Measurements from ENCODE around the gene AHRR.
"Not testable (repeated sequence)": the region's sequence is repeated elsewhere in the genome, so short reads cannot be mapped to it uniquely, and the experiment has no call there.

The AHRR gene

GRCh38 chr5:464446-464842, 142.9 kb downstream of the AHRR start:
- no peak for DNase-seq

DNA sequence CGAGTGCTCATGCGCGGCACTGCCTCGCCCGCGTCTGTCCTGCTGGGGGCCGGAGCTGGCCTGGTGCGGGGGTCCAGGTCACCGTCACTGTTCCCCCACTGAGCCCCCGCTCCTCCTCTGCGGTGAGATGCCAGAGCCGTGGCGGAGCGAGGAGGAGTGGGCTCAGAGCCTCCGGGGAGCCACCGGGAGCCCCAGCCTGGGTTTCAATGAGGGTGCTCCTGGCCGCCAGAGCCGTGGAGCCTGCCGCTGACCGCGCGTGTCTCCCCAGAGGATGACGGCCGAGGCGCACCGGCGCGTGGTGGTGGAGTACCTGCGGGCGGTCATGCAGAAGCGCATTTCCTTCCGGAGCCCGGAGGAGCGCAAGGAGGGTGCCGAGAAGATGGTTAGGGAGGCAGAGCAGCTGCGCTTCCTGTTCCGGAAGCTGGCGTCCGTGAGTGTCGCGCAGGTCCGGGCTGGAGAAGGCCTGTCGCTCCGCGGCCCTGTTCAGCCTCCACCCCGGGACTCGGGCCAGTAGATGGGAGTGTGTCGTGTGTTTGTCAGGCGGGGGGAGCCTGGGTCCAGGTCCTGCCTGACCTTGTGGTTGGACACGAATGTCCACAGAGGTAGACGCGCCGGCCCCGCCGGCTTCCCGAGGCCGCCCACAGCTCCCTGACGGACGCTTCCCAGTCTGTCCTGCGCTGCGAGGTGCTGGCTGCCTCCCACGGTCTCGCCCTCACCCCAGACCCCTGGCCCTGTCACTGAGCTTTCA, 143.5 kb downstream of the AHRR start:
- no peak for DNase-seq

- no peak for DNase-seq
These were observed 144.3 kb downstream of the AHRR start for GRCh38 chr5:465591-466403.

- no peak for DNase-seq
These were observed 145.3 kb downstream of the AHRR start for GRCh38 chr5:466661-467310.

- no peak for DNase-seq
These were observed 146.9 kb downstream of the AHRR start for GRCh38 chr5:468401-468800.

DNA sequence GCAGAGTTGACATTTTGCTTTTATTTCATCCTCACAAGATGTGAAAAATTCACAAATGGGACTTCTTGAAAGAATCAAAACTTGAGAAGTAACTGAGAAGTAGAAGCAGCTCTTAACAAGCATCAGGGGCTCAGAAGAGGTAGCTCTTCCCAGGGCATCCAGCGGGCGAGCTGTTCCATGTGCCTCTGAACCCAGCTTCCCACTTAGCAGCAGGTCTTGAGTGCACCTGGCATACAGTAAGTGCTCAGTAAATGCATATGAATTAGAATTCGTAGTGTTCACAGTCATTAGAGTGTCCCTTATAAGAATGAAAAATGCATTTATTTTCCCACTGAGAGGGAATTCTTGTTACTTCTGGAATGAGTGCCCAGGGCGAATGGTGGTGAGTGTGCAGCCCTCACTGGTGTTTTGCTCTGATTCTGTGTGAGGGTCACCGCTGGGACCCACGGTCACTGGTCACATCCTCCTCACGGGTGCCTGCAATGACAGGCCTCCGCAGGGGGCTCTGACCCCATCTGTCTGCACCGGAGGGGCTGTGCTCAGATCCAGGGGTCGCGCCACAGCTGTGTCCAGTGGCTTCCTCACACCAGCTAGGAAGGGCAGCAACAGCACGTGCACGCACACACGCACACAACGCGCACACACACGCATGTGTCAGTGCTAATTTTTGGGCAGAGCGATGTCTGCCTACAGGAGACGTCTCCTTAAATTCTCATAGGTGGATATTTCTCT, 148.4 kb downstream of the AHRR start:
- no peak for DNase-seq

GRCh38 chr5:470961-471749, 149.6 kb downstream of the AHRR start:
- DNase-seq, result no peak

GRCh38 chr5:471750-472058, 150.2 kb downstream of the AHRR start:
- no peak for DNase-seq

DNA sequence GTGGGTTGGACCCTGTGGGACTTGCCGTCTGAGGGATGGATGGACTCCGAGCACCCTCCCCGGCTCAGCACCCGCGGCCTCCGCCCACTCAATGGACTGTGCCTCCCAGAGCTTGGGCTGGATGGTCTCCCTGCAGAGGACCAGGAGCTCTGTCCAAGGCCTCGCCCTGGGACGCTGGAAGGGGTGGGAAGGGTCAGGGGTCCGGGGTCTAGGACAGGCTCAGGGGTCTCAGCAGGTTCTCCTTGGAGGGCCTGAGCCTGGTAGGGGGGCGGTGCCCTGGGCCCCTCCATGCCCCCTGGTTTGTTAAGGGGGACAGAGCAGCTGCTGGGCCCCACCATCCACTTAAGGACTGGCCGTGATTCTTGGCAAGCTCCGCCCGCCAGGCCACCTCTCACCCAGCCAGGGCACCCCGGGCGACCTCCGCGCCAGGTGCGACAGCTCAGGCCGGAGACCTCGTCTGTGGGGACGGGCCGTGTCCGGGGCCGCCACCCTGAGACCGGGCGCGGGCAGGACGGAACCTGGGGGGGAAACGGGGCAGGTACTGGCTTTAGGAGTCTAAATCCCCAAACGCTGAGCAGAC, 150.7 kb downstream of the AHRR start:
- DNase-seq, result no peak

DNA sequence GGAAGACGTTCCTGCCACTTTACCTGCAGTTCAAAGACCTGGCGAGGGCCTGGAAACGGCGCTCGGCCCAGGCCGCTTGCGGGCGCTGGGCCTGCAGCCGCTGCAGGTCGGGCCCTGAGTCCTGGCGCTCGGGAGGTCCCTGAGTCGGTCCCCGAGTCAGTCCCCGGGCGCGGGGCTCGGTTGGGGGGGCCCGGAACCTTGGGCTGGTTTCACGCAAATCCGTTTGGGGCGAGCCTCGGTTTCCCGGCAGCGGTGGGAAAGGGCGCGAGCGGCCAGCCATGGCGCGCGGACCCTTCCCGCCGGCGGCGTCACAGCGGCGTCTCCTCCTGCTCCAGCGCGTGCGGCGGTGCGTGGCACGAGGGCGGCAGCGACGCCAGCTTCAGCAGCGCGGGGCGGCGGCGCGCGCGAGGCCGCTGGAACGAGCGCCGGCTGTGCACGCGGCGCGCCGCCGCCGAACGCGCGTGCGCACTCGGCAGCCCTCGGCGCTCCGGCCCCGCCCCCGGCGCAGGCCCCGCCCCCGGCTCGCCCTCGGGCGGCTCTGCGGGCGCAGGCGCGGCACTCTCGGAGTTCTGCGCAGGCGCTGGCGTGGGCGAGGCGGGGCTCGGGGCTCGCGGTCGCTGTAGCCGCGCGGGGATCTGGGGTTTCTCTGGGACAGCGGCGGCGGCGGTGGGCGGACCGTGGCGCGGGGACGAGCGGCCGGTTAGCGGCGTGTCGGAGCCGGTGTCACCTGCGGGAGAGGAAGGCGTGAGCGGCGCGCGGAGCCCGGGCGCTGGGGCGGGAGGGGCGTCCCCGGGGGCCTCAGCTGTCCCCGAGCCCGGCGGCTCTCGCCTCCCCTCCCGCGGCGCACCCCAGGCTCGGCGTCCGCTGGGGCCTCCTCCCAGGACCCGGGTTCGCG, 151.4 kb downstream of the AHRR start:
- peak; percentile 88 to 90 for DNase-seq

GRCh38 chr5:473551-474192, 152.2 kb downstream of the AHRR start:
- DNase-seq, result peak in 1 of 2 donors; percentile 18

GRCh38 chr5:474232-474839, 152.8 kb downstream of the AHRR start:
- not testable (repeated sequence) for DNase-seq

GRCh38 chr5:474840-475661, 153.5 kb downstream of the AHRR start:
- DNase-seq, result no peak

- no peak for DNase-seq
These were observed 154.2 kb downstream of the AHRR start for GRCh38 chr5:475704-476101.

DNA sequence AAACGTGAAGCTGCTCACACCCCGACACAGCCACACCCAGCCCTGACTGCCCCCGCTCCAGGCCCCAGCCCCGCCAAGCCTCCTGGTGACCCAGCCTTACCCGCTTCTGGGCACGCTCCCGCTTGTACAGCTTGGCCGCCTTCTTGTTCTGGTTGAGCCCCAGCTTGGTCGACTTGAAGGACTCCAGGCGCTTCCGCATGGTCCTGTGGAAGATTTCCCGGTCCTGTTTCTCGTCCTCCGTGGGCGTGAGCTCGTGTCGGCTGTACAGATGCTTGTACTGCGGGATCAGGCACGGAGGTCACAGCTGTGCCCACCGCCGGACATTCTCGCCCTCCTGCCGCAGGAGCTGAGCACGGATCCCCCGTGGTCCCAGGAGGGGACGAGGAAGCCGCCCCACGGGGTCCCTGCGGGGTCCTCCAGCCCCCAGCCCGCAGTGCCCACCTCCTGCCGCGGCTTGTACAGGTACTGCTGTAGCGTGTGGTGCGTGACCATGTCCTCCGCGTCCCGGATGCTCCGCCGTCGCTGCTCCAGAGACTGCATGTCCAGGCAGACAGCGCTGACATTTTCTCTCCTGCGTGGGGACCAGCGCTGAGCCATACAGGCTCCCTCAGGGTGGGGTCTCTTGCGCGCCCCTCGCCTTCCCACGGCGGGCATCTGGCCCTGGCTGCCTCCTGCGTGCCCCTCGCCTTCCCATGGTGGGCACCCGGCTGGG, 154.7 kb downstream of the AHRR start:
- no peak for DNase-seq

DNA sequence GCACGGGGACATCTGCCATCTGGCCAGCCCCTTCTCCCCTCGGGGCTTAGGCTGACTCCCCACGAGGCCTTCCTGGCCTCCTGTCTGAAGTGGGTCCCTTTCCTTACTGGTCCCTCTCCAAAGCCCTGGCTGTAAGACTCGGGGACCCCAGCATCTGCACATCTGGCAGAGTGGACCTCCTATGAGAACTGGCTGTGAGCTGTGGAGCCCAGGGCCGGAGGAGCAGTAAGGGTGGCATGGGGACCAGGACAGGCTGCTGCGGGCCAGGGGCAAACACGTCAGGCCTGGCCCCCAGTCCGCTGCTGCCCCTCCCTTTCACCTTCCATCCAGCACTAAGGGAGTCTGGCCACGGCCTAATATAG, 155.3 kb downstream of the AHRR start:
- DNase-seq, result no peak

DNA sequence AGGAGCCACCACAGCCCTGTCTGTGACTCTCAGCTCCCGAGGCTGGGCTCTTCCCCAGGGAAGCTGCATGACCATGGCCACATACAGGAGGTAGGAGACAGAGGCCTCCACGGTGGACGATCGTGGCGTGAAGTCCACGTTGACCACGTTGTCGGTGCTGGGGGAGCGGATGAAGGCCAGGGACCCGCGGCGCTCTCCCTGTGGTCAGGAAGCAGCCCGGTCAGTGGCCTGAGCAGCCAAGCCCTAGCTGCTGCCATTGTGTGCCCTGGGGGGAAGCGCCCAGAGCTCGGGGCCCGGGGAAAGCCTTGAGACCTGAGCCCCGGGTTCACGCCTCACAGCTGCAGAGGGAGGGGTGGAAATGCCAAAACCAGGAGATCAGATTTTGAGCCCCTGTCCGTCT, 155.7 kb downstream of the AHRR start:
- no peak for DNase-seq

DNA sequence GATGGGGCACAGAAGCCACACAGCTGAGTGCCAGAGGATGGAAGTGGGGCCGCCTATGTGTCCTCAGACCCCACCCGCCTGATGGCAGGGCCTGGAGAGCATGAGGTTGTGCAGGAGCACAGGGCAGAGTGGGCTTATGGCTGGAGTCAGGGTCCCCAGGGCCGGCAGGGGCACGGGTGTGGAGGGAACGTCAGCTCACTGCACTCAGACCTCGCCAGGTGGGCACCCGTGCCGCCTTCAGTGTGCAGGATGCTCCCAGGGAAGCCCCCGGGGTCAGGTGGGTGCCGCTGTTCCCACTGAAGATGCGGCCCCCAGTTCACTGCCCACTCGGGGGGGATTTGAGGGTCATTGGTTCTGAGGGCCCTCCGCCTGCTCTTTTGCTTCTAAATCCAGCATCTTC, 156.4 kb downstream of the AHRR start:
- no peak for DNase-seq

All from CD4-positive, alpha-beta T cell treated with Interleukin-1 beta for 1 hour (primary cell).